ENCODE measurements around the gene C12orf76.
"Not testable (repeated sequence)": the region's sequence is repeated elsewhere in the genome, so short reads cannot be mapped to it uniquely, and the experiment has no call there.

C12orf76 gene

GRCh38 chr12:110050927-110051326, 2.6 kb upstream of the C12orf76 start:
- Mint-ChIP-seq H3K4me1 (peaks cover 30% of the 10 kb centered on the region), H3K4me3 (peak overlapping the region; percentile 17), H3K36me3 (peaks cover 4% of the 10 kb centered on the region), H3K9me3 (no peaks in the 10 kb centered on the region), H3K27me3 (no peaks in the 10 kb centered on the region), H3K27ac (peak overlapping the region; percentile 54)
- DNase-seq (ENCODE audit: low spot score in 2 of 2) (peak in 1 of 2 donors; percentile 13), ATAC-seq (ENCODE audit: low read depth) (peak; percentile 18)

GRCh38 chr12:110049666-110050065, 1.3 kb upstream of the C12orf76 start:
- H3K36me3 Mint-ChIP-seq; DNase-seq (ENCODE audit: low spot score in 2 of 2); H3K27me3 Mint-ChIP-seq; H3K9me3 Mint-ChIP-seq; ATAC-seq (ENCODE audit: low read depth): not testable (repeated sequence)
- Mint-ChIP-seq H3K27ac (peak overlapping the region; percentile 98), H3K4me1 (peaks cover 30% of the 10 kb centered on the region), H3K4me3 (peak overlapping the region; percentile 93)

GRCh38 chr12:110049034-110049433, 712 bp upstream of the C12orf76 start:
- H3K27me3 Mint-ChIP-seq, H3K9me3 Mint-ChIP-seq, H3K36me3 Mint-ChIP-seq: not testable (repeated sequence)
- Mint-ChIP-seq H3K4me1 (peaks cover 30% of the 10 kb centered on the region), H3K27ac (peak overlapping the region; percentile 98), H3K4me3 (peak overlapping the region; percentile 93)
- ATAC-seq (ENCODE audit: low read depth) (peak; percentile 41), DNase-seq (ENCODE audit: low spot score in 2 of 2) (peak; percentile 53 to 56)

- Mint-ChIP-seq H3K27me3 (no peaks in the 10 kb centered on the region), H3K27ac (peak overlapping the region; percentile 98), H3K4me1 (peaks cover 37% of the 10 kb centered on the region), H3K4me3 (peak overlapping the region; percentile 93), H3K9me3 (no peaks in the 10 kb centered on the region), H3K36me3 (peaks cover 8% of the 10 kb centered on the region)
- ATAC-seq (ENCODE audit: low read depth) (no peak), DNase-seq (ENCODE audit: low spot score in 2 of 2) (no peak)
Measured at GRCh38 chr12:110047297-110047940, 903 bp downstream of the C12orf76 start.

- no peaks in the 10 kb centered on the region for H3K9me3 Mint-ChIP-seq
- peak overlapping the region; percentile 27 for H3K4me3 Mint-ChIP-seq
- no peak for ATAC-seq (ENCODE audit: low read depth)
- H3K27me3 Mint-ChIP-seq = no peaks in the 10 kb centered on the region
- DNase-seq (ENCODE audit: low spot score in 2 of 2) = no peak
- peaks cover 9% of the 10 kb centered on the region for H3K36me3 Mint-ChIP-seq
- H3K4me1 Mint-ChIP-seq = peaks cover 37% of the 10 kb centered on the region
- H3K27ac Mint-ChIP-seq = no peak overlapping the region
Measured at GRCh38 chr12:110046451-110047187, 1.7 kb downstream of the C12orf76 start.

- Mint-ChIP-seq H3K9me3 (no peaks in the 10 kb centered on the region), H3K27me3 (no peaks in the 10 kb centered on the region), H3K27ac (peak overlapping the region; percentile 79), H3K36me3 (peaks cover 17% of the 10 kb centered on the region), H3K4me1 (peaks cover 18% of the 10 kb centered on the region), H3K4me3 (no peak overlapping the region)
- DNase-seq (ENCODE audit: low spot score in 2 of 2) (no peak), ATAC-seq (ENCODE audit: low read depth) (no peak)
Measured at GRCh38 chr12:110042264-110042663, 6.1 kb downstream of the C12orf76 start.

GRCh38 chr12:110039085-110039807, 9.1 kb downstream of the C12orf76 start:
- DNase-seq (ENCODE audit: low spot score in 2 of 2) = no peak
- Mint-ChIP-seq H3K4me1 (peaks cover 19% of the 10 kb centered on the region), H3K4me3 (no peak overlapping the region), H3K27me3 (no peaks in the 10 kb centered on the region), H3K9me3 (no peaks in the 10 kb centered on the region), H3K27ac (peak overlapping the region; percentile 91), H3K36me3 (peaks cover 36% of the 10 kb centered on the region)
- no peak for ATAC-seq (ENCODE audit: low read depth)

- no peaks in the 10 kb centered on the region for H3K9me3 Mint-ChIP-seq
- H3K27ac Mint-ChIP-seq = peak overlapping the region; percentile 91
- DNase-seq (ENCODE audit: low spot score in 2 of 2) = no peak
- H3K4me3 Mint-ChIP-seq = no peak overlapping the region
- no peaks in the 10 kb centered on the region for H3K27me3 Mint-ChIP-seq
- peaks cover 19% of the 10 kb centered on the region for H3K4me1 Mint-ChIP-seq
- ATAC-seq (ENCODE audit: low read depth) = no peak
- H3K36me3 Mint-ChIP-seq = peaks cover 39% of the 10 kb centered on the region
Measured at GRCh38 chr12:110038741-110039084, 9.6 kb downstream of the C12orf76 start.

GRCh38 chr12:110037315-110037714, 11.0 kb downstream of the C12orf76 start:
- no peak overlapping the region for H3K4me3 Mint-ChIP-seq
- H3K27ac Mint-ChIP-seq = no peak overlapping the region
- H3K4me1 Mint-ChIP-seq = peaks cover 13% of the 10 kb centered on the region
- H3K9me3 Mint-ChIP-seq = no peaks in the 10 kb centered on the region
- no peaks in the 10 kb centered on the region for H3K27me3 Mint-ChIP-seq
- H3K36me3 Mint-ChIP-seq = peaks cover 39% of the 10 kb centered on the region
- DNase-seq (ENCODE audit: low spot score in 2 of 2) = no peak
- ATAC-seq (ENCODE audit: low read depth) = no peak

- H3K4me3 Mint-ChIP-seq = no peak overlapping the region
- peaks cover 42% of the 10 kb centered on the region for H3K36me3 Mint-ChIP-seq
- H3K9me3 Mint-ChIP-seq = no peaks in the 10 kb centered on the region
- peak overlapping the region; percentile 82 for H3K27ac Mint-ChIP-seq
- H3K27me3 Mint-ChIP-seq = no peaks in the 10 kb centered on the region
- ATAC-seq (ENCODE audit: low read depth) = no peak
- no peak for DNase-seq (ENCODE audit: low spot score in 2 of 2)
- peaks cover 13% of the 10 kb centered on the region for H3K4me1 Mint-ChIP-seq
Measured at GRCh38 chr12:110035534-110036104, 12.7 kb downstream of the C12orf76 start.

GRCh38 chr12:110033888-110034287, 14.4 kb downstream of the C12orf76 start:
- Mint-ChIP-seq H3K27ac (no peak overlapping the region), H3K27me3 (no peaks in the 10 kb centered on the region), H3K9me3 (no peaks in the 10 kb centered on the region), H3K36me3 (peaks cover 40% of the 10 kb centered on the region), H3K4me3 (no peak overlapping the region), H3K4me1 (peaks cover 4% of the 10 kb centered on the region)
- DNase-seq (ENCODE audit: low spot score in 2 of 2) (no peak), ATAC-seq (ENCODE audit: low read depth) (no peak)

GRCh38 chr12:110029290-110029815, 19.0 kb downstream of the C12orf76 start:
- no peaks in the 10 kb centered on the region for H3K4me1 Mint-ChIP-seq
- DNase-seq (ENCODE audit: low spot score in 2 of 2) = no peak
- H3K4me3 Mint-ChIP-seq = no peak overlapping the region
- no peak for ATAC-seq (ENCODE audit: low read depth)
- peaks cover 24% of the 10 kb centered on the region for H3K36me3 Mint-ChIP-seq
- no peaks in the 10 kb centered on the region for H3K9me3 Mint-ChIP-seq
- no peak overlapping the region for H3K27ac Mint-ChIP-seq
- no peaks in the 10 kb centered on the region for H3K27me3 Mint-ChIP-seq

GRCh38 chr12:110028323-110028722, 20.0 kb downstream of the C12orf76 start:
- Mint-ChIP-seq H3K9me3 (no peaks in the 10 kb centered on the region), H3K27ac (peak overlapping the region; percentile 55), H3K4me3 (no peak overlapping the region), H3K36me3 (peaks cover 25% of the 10 kb centered on the region), H3K4me1 (peaks cover 4% of the 10 kb centered on the region), H3K27me3 (no peaks in the 10 kb centered on the region)
- DNase-seq (ENCODE audit: low spot score in 2 of 2) (no peak), ATAC-seq (ENCODE audit: low read depth) (no peak)

- Mint-ChIP-seq H3K36me3 (peaks cover 23% of the 10 kb centered on the region), H3K4me1 (peaks cover 4% of the 10 kb centered on the region), H3K9me3 (no peaks in the 10 kb centered on the region), H3K4me3 (no peak overlapping the region), H3K27ac (peak overlapping the region; percentile 41), H3K27me3 (no peaks in the 10 kb centered on the region)
- DNase-seq (ENCODE audit: low spot score in 2 of 2) = no peak
- ATAC-seq (ENCODE audit: low read depth) = no peak
Measured at GRCh38 chr12:110024051-110024450, 24.3 kb downstream of the C12orf76 start.

Data from memory B cell (primary cell).